GM19035 (cell line): ENCODE data around the gene MECP2.
A peak's percentile ranks its signal among the peaks of the same experiment; 100 is the strongest.

ENCODE experiments used
- ATAC-seq: cut with Tn5 transposase; IDR thresholded peaks from one replicate; pipeline ENCODE4 v1.9.1; 2021; ENCODE audit not compliant: unreplicated experiment

MECP2 gene

GRCh38 chrX:153972368-153973126, 125.0 kb downstream of the MECP2 start, which contains the start of gene TMEM187:
TSS of gene TMEM187 (plus strand) at chrX:153972754. CDS start at chrX:153982063, 9,309 bp downstream.
- peak; percentile 48 for ATAC-seq
